ENCODE results near the gene FAM200B.

The FAM200B gene

GRCh38 chr4:15681372-15682241 is at the start of gene FAM200B:
TSS of gene FAM200B (plus strand) at chr4:15681827. CDS start at chr4:15686978, 5,151 bp downstream.
- peak; percentile 93 for DNase-seq (ENCODE audit: low read depth)
- no peak for TF ChIP-seq CTCF (IDR thresholded peaks at IDR 0.05; ENCODE audit: low read depth, low read length, missing control alignments)
- peak within 1 kb of the TSS; percentile 61 for H3K4me3 ChIP-seq (ENCODE audit: low read depth, low read length)

GRCh38 chr4:15636818-15637217 is 44.8 kb upstream of the FAM200B start:
- no peak overlapping the region for H3K4me3 ChIP-seq (ENCODE audit: low read depth, low read length)
- no peak for TF ChIP-seq CTCF (IDR thresholded peaks at IDR 0.05; ENCODE audit: low read depth, low read length, missing control alignments)
- DNase-seq (ENCODE audit: low read depth) = no peak

GRCh38 chr4:15638418-15638817 is 43.2 kb upstream of the FAM200B start:
- no peak for DNase-seq (ENCODE audit: low read depth)

GRCh38 chr4:15648600-15648999 is 33.0 kb upstream of the FAM200B start:
- no peak for TF ChIP-seq CTCF (IDR thresholded peaks at IDR 0.05; ENCODE audit: low read depth, low read length, missing control alignments)
- DNase-seq (ENCODE audit: low read depth) = no peak
- H3K4me3 ChIP-seq (ENCODE audit: low read depth, low read length) = no peak overlapping the region

More at GRCh38 chr4:15638418-15638817, 43.2 kb upstream of the FAM200B start:
- no peak for TF ChIP-seq CTCF (IDR thresholded peaks at IDR 0.05; ENCODE audit: low read depth, low read length, missing control alignments)
- no peak overlapping the region for H3K4me3 ChIP-seq (ENCODE audit: low read depth, low read length)

- DNase-seq (ENCODE audit: low read depth) = no peak
- peak; percentile 68 for TF ChIP-seq CTCF (IDR thresholded peaks at IDR 0.05; ENCODE audit: low read depth, low read length, missing control alignments)
- H3K4me3 ChIP-seq (ENCODE audit: low read depth, low read length) = no peak overlapping the region
Measured at GRCh38 chr4:15649914-15650545, 31.6 kb upstream of the FAM200B start.

- TF ChIP-seq CTCF (IDR thresholded peaks at IDR 0.05; ENCODE audit: low read depth, low read length, missing control alignments) = no peak
- H3K4me3 ChIP-seq (ENCODE audit: low read depth, low read length) = peak overlapping the region; percentile 21; the same call in 1 of the 2 replicates
- no peak for DNase-seq (ENCODE audit: low read depth)
Measured at GRCh38 chr4:15651676-15652075, 30.0 kb upstream of the FAM200B start.

All from GM12864 (cell line).